Activated T-cell treated with anti-CD3 and anti-CD28 coated beads, Interleukin-2, amount 50 U/mL, for 4 hours (primary cell): Measurements from ENCODE around the gene CELF4. TPM values are rescaled to one million over a fixed set of nuclear protein-coding genes. Genes with fewer than 3 reads are reported as not detected.

Experiments
- ATAC-seq, 2 donors: fragments of 200-7000 bp; cut with Tn5 transposase; one replicate each; pipeline ENCODE4 v1.10.0; 2021
- DNase-seq: peaks from one replicate; pipeline ENCODE4 v3.0.0-alpha.2; 2020
- H3K27me3 Mint-ChIP-seq: one replicate; pipeline ENCODE4 v1.8.0; 2021; ENCODE audit warnings: low read depth, mixed read lengths
- H3K36me3 Mint-ChIP-seq: one replicate; pipeline ENCODE4 v1.8.0; 2022; ENCODE audit warnings: mixed read lengths; ENCODE audit not compliant: insufficient read depth
- H3K4me1 Mint-ChIP-seq: one replicate; pipeline ENCODE4 v1.8.0; 2021; ENCODE audit warnings: low read depth, mixed read lengths
- H3K4me3 Mint-ChIP-seq: one replicate; pipeline ENCODE4 v1.8.0; 2021; ENCODE audit warnings: mild to moderate bottlenecking, moderate library complexity, mixed read lengths
- H3K9me3 Mint-ChIP-seq: one replicate; pipeline ENCODE4 v1.8.0; 2021; ENCODE audit warnings: mixed read lengths
- total RNA-seq, 3 donors: library from RNA; stranded (reverse); gene quantifications; one replicate each; pipeline ENCODE4 v1.2.1, GENCODE V29; 2021

Gene CELF4
- total RNA-seq, 3 donors from 2014 or later, result not detected

DNA sequence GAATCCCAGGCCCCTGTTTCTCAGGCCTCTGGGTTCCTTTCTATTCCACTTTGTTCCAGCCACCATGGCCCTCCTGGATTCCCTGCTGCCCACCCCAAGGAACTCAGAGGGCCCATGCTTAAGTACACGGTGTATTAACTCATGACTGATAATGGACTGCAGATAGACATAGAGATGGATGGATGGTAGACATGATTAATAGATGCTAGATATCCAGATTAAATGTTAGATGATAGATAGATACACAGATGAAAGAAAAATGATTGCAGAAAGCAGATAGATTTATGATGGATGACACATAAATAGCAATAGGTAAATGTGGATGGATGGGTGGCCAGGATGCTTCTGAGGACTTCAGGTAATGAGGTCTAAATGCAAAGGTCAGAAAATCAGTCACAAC, 278.0 kb downstream of the CELF4 start:
- Mint-ChIP-seq H3K36me3 (no peaks in the 10 kb centered on the region), H3K4me3 (no peak overlapping the region), H3K4me1 (no peaks in the 10 kb centered on the region), H3K27me3 (no peaks in the 10 kb centered on the region), H3K9me3 (no peaks in the 10 kb centered on the region)
- ATAC-seq, result no peak
- no peak for DNase-seq

DNA sequence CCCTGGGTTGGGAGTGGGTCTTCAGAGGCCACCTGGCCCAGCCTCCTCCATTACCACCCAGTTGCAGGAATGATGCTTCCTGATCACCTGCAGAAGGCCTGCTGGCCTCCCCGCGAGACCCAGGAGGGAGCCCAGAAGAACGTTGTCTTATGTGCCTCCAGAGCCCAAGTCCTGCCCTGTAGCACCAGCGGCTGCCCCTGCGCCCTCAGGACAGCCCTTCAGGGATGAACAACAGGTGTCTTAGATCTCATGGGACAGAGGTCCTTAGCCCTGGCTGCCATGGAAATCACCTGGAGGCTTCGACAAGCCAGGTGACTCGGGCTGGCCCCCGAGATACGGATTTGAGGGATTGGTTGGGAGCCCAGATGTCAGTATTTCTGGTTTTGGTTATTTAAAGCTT, 278.8 kb downstream of the CELF4 start:
- Mint-ChIP-seq H3K27me3 (no peaks in the 10 kb centered on the region), H3K36me3 (no peaks in the 10 kb centered on the region), H3K4me1 (no peaks in the 10 kb centered on the region), H3K9me3 (no peaks in the 10 kb centered on the region), H3K4me3 (no peak overlapping the region)
- DNase-seq (no peak), ATAC-seq (no peak)

DNA sequence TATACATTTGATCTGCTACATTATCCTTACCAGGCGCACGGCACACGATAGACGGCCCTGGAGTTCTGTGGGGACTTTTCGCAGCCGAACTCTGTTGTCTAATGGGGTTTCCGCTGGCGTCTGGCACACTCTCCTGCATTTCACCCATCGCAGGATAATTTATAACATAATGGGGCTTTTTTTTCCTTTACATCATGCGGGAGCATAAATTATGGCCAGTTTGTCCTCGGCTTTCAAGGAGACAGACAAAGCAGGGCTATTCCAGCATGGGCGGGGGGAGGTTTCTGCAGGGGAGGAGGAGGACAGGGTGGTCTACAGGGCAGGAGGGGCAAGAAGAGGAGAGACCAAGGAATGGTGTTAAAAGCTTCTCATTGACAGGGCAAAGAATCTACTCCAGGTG, 279.8 kb downstream of the CELF4 start:
- Mint-ChIP-seq H3K36me3 (no peaks in the 10 kb centered on the region), H3K4me1 (no peaks in the 10 kb centered on the region), H3K27me3 (no peaks in the 10 kb centered on the region)

DNA sequence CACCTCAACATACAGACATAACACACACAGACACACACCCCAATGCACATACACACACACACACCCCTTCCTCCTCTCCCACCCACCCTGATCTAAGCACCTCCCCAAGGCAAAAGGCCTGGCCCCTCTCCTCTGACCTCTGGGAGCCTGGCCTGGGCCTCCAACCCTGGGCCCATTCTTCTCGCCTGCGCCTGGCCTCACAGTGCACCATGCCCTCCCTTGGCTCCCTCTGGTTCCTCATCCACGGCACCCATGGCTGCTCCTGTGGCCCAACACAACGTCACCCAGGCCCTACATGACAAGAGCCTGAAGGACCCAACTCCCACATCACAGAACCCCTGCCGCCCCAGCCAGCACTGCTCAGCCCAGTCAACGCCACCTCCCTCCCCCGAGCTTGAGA, 281.3 kb downstream of the CELF4 start:
- DNase-seq (no peak), ATAC-seq (no peak)
- H3K36me3 Mint-ChIP-seq, result no peaks in the 10 kb centered on the region
- H3K9me3 Mint-ChIP-seq, result no peaks in the 10 kb centered on the region
- H3K27me3 Mint-ChIP-seq, result peaks cover 3% of the 10 kb centered on the region
- H3K4me1 Mint-ChIP-seq, result no peaks in the 10 kb centered on the region
- H3K4me3 Mint-ChIP-seq, result no peak overlapping the region

More for the DNA sequence above, 279.8 kb downstream of the CELF4 start:
- H3K9me3 Mint-ChIP-seq, result no peaks in the 10 kb centered on the region
- DNase-seq (no peak), ATAC-seq (no peak)
- no peak overlapping the region for H3K4me3 Mint-ChIP-seq

DNA sequence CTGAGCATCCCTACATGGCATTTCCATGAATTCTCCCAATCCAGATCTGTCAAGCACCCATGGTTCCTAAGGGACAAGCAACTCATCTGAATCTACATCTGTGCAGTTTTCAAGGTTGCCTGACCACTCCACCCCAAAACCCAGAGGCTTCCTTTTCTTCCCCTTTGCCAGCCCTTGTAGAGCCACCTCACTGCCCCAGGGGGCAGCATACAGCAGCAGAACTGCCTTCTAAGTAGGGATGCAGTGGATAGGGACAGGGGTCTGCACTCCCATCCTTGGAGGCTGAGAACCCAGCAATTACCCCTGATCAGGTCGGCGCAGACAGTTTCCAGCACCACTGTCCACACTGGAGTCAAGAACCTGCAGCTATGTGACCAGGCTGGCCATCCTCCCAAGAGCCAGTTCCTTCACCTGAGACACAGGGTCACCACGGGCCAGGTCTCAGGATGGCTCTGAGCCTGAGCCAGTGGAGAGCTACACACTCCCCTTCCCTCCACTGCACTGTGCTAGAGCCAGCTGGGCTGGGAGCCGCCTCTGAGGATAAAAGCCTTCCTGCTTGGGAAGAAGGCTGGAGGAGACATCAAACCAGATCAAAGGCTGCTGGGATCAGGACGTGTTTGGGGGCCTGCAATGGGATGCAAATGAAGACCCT, 283.1 kb downstream of the CELF4 start:
- no peaks in the 10 kb centered on the region for H3K36me3 Mint-ChIP-seq
- H3K9me3 Mint-ChIP-seq, result no peaks in the 10 kb centered on the region
- H3K4me1 Mint-ChIP-seq, result no peaks in the 10 kb centered on the region
- H3K4me3 Mint-ChIP-seq, result no peak overlapping the region
- peaks cover 7% of the 10 kb centered on the region for H3K27me3 Mint-ChIP-seq
- ATAC-seq (no peak), DNase-seq (no peak)

DNA sequence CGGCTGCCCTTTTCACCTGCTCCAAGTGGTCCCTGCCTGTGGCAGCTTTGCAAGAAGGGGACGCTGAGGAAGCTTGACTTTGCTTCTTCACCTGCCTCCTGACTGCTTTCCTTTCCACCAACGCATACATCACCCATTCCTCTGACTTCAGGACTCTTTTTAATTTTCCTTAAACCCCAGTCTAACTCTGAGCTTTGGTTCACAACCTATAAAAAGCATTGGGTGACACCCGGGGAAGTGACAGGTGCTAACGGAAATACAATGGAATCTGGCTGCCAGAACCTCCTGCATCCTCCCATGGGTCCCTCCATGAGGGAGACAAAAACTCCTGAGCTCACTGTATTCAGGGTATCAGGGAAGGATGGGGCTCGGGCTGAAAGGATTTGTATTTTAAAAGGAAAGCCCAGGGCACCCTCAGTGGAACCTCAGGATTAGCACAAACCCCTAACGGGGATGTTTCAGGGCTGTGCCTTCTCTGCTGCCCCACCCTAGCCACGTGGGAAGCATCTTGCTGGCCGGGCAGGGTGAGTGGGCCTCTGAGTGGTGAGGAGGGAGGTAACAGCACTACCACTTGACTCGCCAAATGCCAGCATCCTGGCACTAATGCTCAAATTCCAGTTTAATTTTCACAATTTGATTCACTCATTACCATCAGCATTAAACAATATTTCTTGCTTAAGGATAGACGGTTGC, 284.8 kb downstream of the CELF4 start:
- no peak for DNase-seq
- no peaks in the 10 kb centered on the region for H3K36me3 Mint-ChIP-seq
- H3K4me3 Mint-ChIP-seq, result no peak overlapping the region
- no peaks in the 10 kb centered on the region for H3K9me3 Mint-ChIP-seq
- no peak for ATAC-seq
- no peaks in the 10 kb centered on the region for H3K4me1 Mint-ChIP-seq
- peaks cover 16% of the 10 kb centered on the region for H3K27me3 Mint-ChIP-seq

DNA sequence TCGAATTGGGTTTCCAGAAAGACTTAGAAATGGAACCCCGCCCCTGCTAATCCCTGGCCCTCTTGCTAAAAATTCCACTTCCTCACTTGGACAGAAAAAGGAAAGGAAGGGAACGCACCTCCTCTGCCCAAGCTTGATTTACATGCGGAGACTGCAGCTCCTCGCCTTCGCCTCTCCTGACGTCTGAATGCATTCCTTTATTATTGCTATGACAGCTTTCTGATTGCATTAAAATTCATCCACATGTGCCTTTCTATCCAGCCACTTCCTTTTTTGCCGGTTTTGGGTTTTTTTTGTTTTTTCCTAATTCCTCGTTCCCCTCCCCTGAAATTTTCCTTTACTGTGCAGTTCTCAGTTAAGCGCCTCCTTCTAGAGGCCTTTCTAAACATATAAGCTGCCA, 287.8 kb downstream of the CELF4 start:
- ATAC-seq (no peak), DNase-seq (no peak)
- Mint-ChIP-seq H3K27me3 (peaks cover 31% of the 10 kb centered on the region), H3K4me3 (no peak overlapping the region), H3K9me3 (no peaks in the 10 kb centered on the region), H3K36me3 (no peaks in the 10 kb centered on the region), H3K4me1 (no peaks in the 10 kb centered on the region)

DNA sequence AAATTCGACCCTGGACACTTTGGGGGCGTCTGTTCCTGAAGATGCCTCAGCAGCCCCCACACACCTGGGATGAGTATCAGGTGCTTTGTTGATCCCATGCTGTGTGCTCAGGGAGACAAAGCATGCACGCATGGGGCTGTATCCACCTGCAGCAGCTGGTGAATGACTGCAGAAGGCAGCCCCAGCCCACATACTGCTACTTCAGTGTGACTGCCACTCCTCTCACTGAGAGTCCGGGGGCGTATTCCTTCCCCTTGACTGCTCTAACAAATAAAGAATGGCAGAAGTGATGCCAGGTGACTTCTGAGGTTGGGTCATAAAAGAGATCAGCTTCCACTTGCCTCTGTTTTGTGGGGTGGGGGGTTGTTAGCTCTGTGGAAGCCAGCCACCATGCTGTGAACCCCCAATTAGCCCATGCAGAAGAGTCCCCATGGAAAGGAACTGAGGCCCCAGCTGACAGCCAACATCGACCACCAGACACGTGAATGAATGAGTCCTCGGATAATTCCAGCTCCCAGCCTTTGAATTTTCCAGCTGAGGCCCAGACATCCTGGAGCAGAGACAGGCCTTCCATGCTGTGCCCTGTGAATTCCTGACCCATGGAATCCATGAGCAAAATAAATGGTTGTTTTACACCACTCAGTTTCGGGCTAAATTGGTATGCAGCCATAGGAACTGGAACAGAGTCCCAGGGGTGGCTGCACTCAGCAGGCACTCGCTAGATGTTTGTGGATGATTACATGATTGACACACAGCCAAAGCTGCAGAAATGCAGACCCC, 289.3 kb downstream of the CELF4 start:
- Mint-ChIP-seq H3K4me1 (no peaks in the 10 kb centered on the region), H3K36me3 (no peaks in the 10 kb centered on the region), H3K27me3 (peaks cover 31% of the 10 kb centered on the region), H3K4me3 (no peak overlapping the region), H3K9me3 (no peaks in the 10 kb centered on the region)
- ATAC-seq (no peak), DNase-seq (no peak)

DNA sequence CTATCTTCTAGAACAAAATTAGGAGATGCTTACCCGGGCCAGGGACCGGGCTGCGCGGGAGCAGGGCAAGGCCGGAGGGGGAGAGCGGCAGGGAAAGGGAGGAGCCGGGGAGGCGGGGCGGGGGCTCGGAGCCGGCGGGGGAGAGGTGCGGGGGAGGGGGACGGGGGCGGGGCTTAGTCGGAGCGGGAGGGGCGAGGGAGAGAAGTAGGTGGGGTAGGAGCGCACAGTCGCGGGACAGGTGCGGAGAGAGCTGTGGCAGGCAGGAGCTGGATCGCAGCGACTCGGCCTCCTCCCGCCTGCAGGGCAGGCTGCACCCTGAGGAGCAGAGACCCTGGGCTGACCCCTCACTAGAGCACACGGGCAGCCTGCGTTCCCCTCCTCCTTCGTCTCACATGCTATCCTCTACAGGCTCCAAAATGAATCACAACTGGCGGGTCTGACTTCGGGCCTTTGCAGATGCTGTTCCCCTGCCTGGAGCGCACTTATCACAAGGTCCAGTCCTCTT, 290.3 kb downstream of the CELF4 start:
- Mint-ChIP-seq H3K4me3 (no peak overlapping the region), H3K36me3 (no peaks in the 10 kb centered on the region)
- no peak for DNase-seq

DNA sequence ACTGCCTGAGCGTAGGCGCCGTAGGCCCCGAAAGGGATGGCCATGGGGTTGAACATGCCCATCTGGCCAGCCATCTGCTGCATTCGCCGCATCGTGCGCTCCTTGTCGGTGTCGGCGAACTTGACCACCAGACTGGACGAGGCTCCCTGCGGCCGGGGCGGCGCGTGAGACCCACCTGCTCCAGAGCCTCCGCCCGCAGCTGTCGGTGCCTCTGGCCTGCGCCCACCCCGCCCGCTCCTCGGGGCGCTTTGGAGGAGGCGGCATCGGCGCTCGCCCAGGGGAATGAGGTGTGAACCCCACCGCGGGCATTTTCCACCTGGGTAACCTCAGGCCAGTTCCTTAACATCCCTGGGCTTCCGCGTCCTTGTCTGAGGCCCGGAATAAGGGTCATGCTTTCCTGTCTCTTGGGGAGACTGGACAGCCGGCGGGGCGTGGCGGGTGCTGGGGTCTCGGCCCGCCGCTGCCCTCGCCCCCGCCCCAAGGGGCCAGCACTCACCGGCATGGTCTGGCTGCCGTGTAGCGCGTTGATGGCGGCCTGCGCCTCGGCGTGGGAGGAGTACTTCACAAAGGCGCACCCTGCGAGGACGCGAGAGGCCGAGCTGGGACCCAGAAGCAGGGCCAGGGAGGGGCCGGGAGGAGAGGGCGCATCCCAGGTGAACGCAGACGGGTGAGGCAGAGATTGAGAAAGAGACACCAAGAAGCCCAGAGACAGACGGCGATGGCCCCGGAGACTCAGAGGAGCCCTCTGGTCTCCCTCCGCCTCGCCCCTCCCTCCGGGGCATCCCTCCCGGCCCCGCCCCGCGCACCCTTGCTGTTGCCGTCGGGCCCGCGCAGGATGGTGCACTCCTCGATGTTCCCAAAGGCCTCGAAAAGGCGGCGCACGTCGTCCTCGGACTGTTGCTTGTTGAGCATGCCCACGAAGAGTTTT, 291.0 kb downstream of the CELF4 start:
- Mint-ChIP-seq H3K9me3 (peaks cover 13% of the 10 kb centered on the region), H3K36me3 (no peaks in the 10 kb centered on the region), H3K4me1 (no peaks in the 10 kb centered on the region), H3K27me3 (peaks cover 31% of the 10 kb centered on the region), H3K4me3 (no peak overlapping the region)
- ATAC-seq (no peak), DNase-seq (no peak)

More for the DNA sequence above, 290.3 kb downstream of the CELF4 start:
- no peaks in the 10 kb centered on the region for H3K4me1 Mint-ChIP-seq
- H3K27me3 Mint-ChIP-seq, result peaks cover 31% of the 10 kb centered on the region
- H3K9me3 Mint-ChIP-seq, result peaks cover 8% of the 10 kb centered on the region
- ATAC-seq, result no peak

DNA sequence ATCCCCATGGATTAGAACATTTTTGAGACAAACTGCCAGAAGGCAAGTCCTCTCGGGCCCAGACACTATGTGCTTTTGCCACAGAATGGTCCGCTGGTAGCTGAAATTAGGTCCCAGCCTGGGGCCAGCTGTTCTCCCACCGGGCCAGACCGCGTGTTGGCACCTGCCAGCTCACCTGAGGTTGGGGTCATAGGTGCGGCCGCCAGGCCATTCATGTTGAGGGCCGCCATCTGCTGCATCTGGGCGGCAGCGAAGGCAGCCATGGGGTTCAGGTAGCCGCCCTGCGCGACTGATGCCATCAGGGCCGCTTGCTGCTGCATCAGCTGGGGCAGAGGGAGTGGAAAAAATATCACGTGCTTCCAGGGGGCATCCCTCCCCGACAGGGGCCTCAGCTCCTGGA, 292.8 kb downstream of the CELF4 start:
- Mint-ChIP-seq H3K9me3 (peaks cover 13% of the 10 kb centered on the region), H3K4me3 (no peak overlapping the region), H3K36me3 (no peaks in the 10 kb centered on the region), H3K27me3 (peaks cover 25% of the 10 kb centered on the region), H3K4me1 (no peaks in the 10 kb centered on the region)
- ATAC-seq, result no peak
- DNase-seq, result no peak

DNA sequence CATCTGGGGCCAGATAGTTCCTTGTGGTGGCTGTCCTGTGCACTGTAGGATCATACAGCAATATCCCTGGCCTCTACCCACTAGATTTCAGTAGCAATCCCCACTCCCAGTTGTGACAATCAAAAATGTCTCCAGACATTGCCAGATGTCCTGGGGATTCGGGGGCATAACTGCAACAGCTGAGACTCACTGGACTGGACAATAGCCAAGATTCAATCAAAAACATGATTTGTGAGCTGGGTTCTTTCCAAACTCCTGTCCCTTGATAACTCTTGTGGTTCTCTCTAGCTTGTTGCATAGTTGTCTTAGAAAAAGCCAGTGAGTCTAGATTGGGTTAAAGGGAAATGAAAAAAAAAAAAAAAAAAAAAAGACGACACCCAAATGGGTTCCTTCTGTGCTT, 293.4 kb downstream of the CELF4 start:
- Mint-ChIP-seq H3K4me3 (no peak overlapping the region), H3K9me3 (peaks cover 13% of the 10 kb centered on the region), H3K4me1 (no peaks in the 10 kb centered on the region), H3K27me3 (peaks cover 24% of the 10 kb centered on the region), H3K36me3 (no peaks in the 10 kb centered on the region)
- ATAC-seq (no peak), DNase-seq (no peak)

DNA sequence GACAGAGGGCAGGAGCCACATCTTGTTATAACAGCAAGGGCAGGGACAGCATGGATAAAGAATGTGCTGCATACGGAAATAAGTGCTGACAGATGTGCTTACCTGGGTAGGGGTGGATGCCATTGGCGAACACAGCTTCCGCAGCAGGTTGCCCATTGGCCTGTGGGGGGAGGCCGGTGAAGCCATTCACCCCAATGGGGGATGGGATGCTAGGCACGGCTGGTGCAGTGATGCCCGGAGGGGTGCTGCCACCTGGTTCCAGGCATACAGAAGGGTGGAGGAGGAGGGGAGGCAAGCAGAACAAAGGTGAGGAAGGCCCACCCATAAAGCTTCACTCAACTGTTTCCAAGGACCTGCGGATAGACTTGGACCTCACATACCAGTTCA, 294.9 kb downstream of the CELF4 start:
- Mint-ChIP-seq H3K4me1 (no peaks in the 10 kb centered on the region), H3K9me3 (peaks cover 13% of the 10 kb centered on the region), H3K27me3 (peaks cover 13% of the 10 kb centered on the region), H3K4me3 (no peak overlapping the region), H3K36me3 (no peaks in the 10 kb centered on the region)
- DNase-seq (no peak), ATAC-seq (no peak)
